HCT116 (cell line): ENCODE results near the gene TM4SF4. TPM values are rescaled to one million over a fixed set of nuclear protein-coding genes. Genes with fewer than 3 reads are reported as not detected.

Experiments used
- ATAC-seq: fragments of 200-7000 bp; cut with Tn5 transposase; 2 replicates; pipeline ENCODE4 v1.9.1; 2020; ENCODE audit warnings: mild to moderate bottlenecking, moderate library complexity
- BruUV-seq: library from RNA; stranded (reverse); fragments of 400-500 nt; replicated peaks from 2 replicates; lab custom pipeline; 2021; lab: Mats Ljungman, UMichigan
- CTCF ChIA-PET: fragments of 300-600 bp; sonication (Branson Sonifier 250); formaldehyde crosslinking; loops from one replicate; lab custom pipeline; 2021; ENCODE audit warnings: antibody characterized with exemption; lab: Charles Lee
- POLR2A ChIA-PET: fragments of 300-600, 350-600 bp; sonication (Branson Sonifier 250); formaldehyde crosslinking; loops from one replicate; lab custom pipeline; 2021; ENCODE audit warnings: antibody characterized with exemption; lab: Charles Lee
- RAD21 ChIA-PET, 2 experiments: fragments of 300-600 bp; sonication (Branson Sonifier 250); formaldehyde crosslinking; loops; one replicate each; lab custom pipeline; 2023; ENCODE audit warnings: low total read pairs in 2 of 2; ENCODE audit not compliant: uncharacterized antibody in 2 of 2, unreplicated experiment in 2 of 2, low non-redundant PET in 1 of 2; lab: Charles Lee
- DNase-seq: peaks from one replicate; pipeline ENCODE4 v3.0.0-alpha.2; 2010; ENCODE audit warnings: low read depth, low spot score
- H2AFZ ChIP-seq: fragments of 200-600 bp; shearing (Covaris generic), sonication (generic); 2 replicates; pipeline ENCODE4 v1.6.1; 2017; ENCODE audit warnings: low read depth, mixed run types, mixed read lengths, antibody characterized with exemption, low read length; ENCODE audit not compliant: poor library complexity, severe bottlenecking
- H3K27ac ChIP-seq: 2 replicates; pipeline ENCODE4 v1.5.1; 2012; ENCODE audit warnings: low read depth, low read length
- H3K27me3 ChIP-seq: fragments of 200-600 bp; sonication (generic); 2 replicates; pipeline ENCODE4 v1.6.1; 2016; ENCODE audit warnings: mixed run types, low read length, mixed read lengths; ENCODE audit not compliant: insufficient read depth
- H3K36me3 ChIP-seq, 2 experiments: fragments of 200-500 bp in 1 of 2; fragments of 200-600 bp in 1 of 2; sonication (Bioruptor generic) in 1 of 2; sonication (generic) in 1 of 2; 2 replicates each; pipeline versions ENCODE4 v1.5.1 to v1.6.1; 2014 to 2016; ENCODE audit warnings: low read length in 2 of 2, inconsistent platforms in 1 of 2, mixed read lengths in 1 of 2, mixed run types in 1 of 2; ENCODE audit not compliant: insufficient read depth in 2 of 2, control insufficient read depth in 1 of 2
- H3K4me1 ChIP-seq, 2 experiments: fragments of 200-600 bp in 1 of 2; sonication (generic) in 1 of 2; 2 replicates each; pipeline versions ENCODE4 v1.5.1 to v1.6.1; 2012 to 2017; ENCODE audit warnings: low read length in 2 of 2, inconsistent platforms in 1 of 2, mild to moderate bottlenecking in 1 of 2, mixed read lengths in 1 of 2, mixed run types in 1 of 2, moderate library complexity in 1 of 2; ENCODE audit not compliant: insufficient read depth in 2 of 2, control insufficient read depth in 1 of 2
- H3K4me2 ChIP-seq: fragments of 200-600 bp; sonication (generic); 2 replicates; pipeline ENCODE4 v1.6.1; 2017; ENCODE audit warnings: mixed run types, low read length, mixed read lengths
- H3K4me3 ChIP-seq, 2 experiments: fragments of 200-600 bp in 1 of 2; sonication (generic) in 1 of 2; replicated peaks in 1 of 2; 2 replicates each; pipeline ENCODE4 v1.5.1; 2011 to 2016; ENCODE audit warnings: low read length in 2 of 2, control low read depth in 1 of 2, low read depth in 1 of 2, mild to moderate bottlenecking in 1 of 2, mixed read lengths in 1 of 2, mixed run types in 1 of 2
- H3K79me2 ChIP-seq: fragments of 200-600 bp; sonication (generic); 2 replicates; pipeline ENCODE4 v1.6.1; 2017; ENCODE audit warnings: mild to moderate bottlenecking, mixed run types, low read length, moderate library complexity, mixed read lengths; ENCODE audit not compliant: insufficient read depth
- H3K9ac ChIP-seq: fragments of 200-600 bp; sonication (generic); 2 replicates; pipeline ENCODE4 v1.6.1; 2016; ENCODE audit warnings: low read length, mixed read lengths
- H3K9me2 ChIP-seq: fragments of 200-600 bp; sonication (generic), shearing (Covaris generic); 2 replicates; pipeline ENCODE4 v1.6.1; 2017; ENCODE audit warnings: mixed run types, mild to moderate bottlenecking, moderate library complexity; ENCODE audit not compliant: insufficient read depth
- H3K9me3 ChIP-seq, 2 experiments: fragments of 200-500 bp in 1 of 2; fragments of 200-600 bp in 1 of 2; sonication (Bioruptor generic) in 1 of 2; sonication (generic) in 1 of 2; 2 replicates each; pipeline ENCODE4 v1.6.1; 2014 to 2017; ENCODE audit warnings: low read length in 2 of 2, mixed read lengths in 2 of 2, inconsistent platforms in 1 of 2, low read depth in 1 of 2, mild to moderate bottlenecking in 1 of 2, mixed run types in 1 of 2, moderate library complexity in 1 of 2; ENCODE audit not compliant: control insufficient read depth in 1 of 2, insufficient read depth in 1 of 2
- H4K20me1 ChIP-seq: fragments of 200-600 bp; sonication (generic), shearing (Covaris generic); 2 replicates; pipeline ENCODE4 v1.6.1; 2017; ENCODE audit warnings: mixed run types, mild to moderate bottlenecking, moderate library complexity; ENCODE audit not compliant: insufficient read depth
- EGR1 ChIP-seq: IDR thresholded peaks from 2 replicates; pipeline ENCODE4 v1.6.1; 2012; ENCODE audit warnings: low read depth
- EZH2 ChIP-seq: fragments of 200-600 bp; sonication (generic); IDR thresholded peaks from 2 replicates; pipeline ENCODE4 v1.6.1; 2017; ENCODE audit warnings: antibody characterized with exemption, mixed run types
- EZH2phosphoT487 ChIP-seq: fragments of 200-600 bp; IDR thresholded peaks from 2 replicates; pipeline ENCODE4 v1.6.1; 2018; ENCODE audit warnings: antibody characterized with exemption, borderline replicate concordance
- POLR2A ChIP-seq: IDR thresholded peaks from 2 replicates; pipeline ENCODE4 v1.7.0; 2011; ENCODE audit warnings: borderline replicate concordance; ENCODE audit not compliant: insufficient read depth, insufficient read length; ENCODE audit errors: extremely low read depth
- RAD21 ChIP-seq: IDR thresholded peaks from 2 replicates; pipeline ENCODE4 v1.6.1; 2012; ENCODE audit warnings: low read depth, mild to moderate bottlenecking
- SRF ChIP-seq: IDR thresholded peaks from 2 replicates; pipeline ENCODE4 v1.6.1; 2012; ENCODE audit warnings: low read depth
- intact Hi-C: fragments of 100-400 bp; cut with micrococcal nuclease; formaldehyde crosslinking; loops from 2 replicates; pipeline ENCODE4 v1.10.0; 2022
- total RNA-seq: library from RNA; stranded (reverse); gene quantifications from one replicate; pipeline ENCODE4 v1.2.1, GENCODE V29; 2021; ENCODE audit not compliant: unreplicated experiment
- TF ChIP-seq, protein P1 (sequence below): IDR thresholded peaks from 2 replicates; pipeline ENCODE4 v1.6.1; 2012; ENCODE audit warnings: low read depth
- TF ChIP-seq, protein P2 (sequence below): IDR thresholded peaks from 2 replicates; pipeline ENCODE4 v1.6.1; 2011; ENCODE audit warnings: mild to moderate bottlenecking, low read length, moderate library complexity; ENCODE audit not compliant: insufficient replicate concordance; ENCODE audit errors: extremely low read depth
- TF ChIP-seq, protein P3 (sequence below): IDR thresholded peaks from 2 replicates; pipeline ENCODE4 v1.6.1; 2012

Gene TM4SF4
- total RNA-seq, 1 experiment from 2014 or later: 0.91 TPM

DNA sequence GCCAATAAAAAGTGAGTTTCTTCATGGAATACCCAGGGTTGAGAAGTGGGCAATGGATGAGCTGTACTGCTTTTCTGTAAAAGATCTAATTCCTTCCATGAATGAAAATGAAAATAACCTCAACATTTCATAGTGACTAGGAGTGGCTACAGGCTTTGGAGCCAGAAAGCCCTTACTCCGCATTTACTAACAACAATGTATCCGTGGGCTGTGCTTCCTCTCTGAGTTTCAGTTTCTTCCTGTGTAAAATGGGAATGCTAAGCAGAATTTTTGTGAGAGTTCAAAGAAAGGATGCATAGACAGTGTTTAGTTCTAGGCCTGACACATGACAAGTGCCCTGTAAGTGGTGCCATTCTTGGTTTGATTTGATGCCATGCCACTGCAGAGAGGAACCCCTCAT is 49.6 kb upstream of the TM4SF4 start (continued):
- no peak for TF ChIP-seq EZH2phosphoT487
- TF ChIP-seq, protein P1, sequence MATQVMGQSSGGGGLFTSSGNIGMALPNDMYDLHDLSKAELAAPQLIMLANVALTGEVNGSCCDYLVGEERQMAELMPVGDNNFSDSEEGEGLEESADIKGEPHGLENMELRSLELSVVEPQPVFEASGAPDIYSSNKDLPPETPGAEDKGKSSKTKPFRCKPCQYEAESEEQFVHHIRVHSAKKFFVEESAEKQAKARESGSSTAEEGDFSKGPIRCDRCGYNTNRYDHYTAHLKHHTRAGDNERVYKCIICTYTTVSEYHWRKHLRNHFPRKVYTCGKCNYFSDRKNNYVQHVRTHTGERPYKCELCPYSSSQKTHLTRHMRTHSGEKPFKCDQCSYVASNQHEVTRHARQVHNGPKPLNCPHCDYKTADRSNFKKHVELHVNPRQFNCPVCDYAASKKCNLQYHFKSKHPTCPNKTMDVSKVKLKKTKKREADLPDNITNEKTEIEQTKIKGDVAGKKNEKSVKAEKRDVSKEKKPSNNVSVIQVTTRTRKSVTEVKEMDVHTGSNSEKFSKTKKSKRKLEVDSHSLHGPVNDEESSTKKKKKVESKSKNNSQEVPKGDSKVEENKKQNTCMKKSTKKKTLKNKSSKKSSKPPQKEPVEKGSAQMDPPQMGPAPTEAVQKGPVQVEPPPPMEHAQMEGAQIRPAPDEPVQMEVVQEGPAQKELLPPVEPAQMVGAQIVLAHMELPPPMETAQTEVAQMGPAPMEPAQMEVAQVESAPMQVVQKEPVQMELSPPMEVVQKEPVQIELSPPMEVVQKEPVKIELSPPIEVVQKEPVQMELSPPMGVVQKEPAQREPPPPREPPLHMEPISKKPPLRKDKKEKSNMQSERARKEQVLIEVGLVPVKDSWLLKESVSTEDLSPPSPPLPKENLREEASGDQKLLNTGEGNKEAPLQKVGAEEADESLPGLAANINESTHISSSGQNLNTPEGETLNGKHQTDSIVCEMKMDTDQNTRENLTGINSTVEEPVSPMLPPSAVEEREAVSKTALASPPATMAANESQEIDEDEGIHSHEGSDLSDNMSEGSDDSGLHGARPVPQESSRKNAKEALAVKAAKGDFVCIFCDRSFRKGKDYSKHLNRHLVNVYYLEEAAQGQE: no peak
- no peak for TF ChIP-seq EGR1
- no peak for TF ChIP-seq SRF
- TF ChIP-seq, protein P2, sequence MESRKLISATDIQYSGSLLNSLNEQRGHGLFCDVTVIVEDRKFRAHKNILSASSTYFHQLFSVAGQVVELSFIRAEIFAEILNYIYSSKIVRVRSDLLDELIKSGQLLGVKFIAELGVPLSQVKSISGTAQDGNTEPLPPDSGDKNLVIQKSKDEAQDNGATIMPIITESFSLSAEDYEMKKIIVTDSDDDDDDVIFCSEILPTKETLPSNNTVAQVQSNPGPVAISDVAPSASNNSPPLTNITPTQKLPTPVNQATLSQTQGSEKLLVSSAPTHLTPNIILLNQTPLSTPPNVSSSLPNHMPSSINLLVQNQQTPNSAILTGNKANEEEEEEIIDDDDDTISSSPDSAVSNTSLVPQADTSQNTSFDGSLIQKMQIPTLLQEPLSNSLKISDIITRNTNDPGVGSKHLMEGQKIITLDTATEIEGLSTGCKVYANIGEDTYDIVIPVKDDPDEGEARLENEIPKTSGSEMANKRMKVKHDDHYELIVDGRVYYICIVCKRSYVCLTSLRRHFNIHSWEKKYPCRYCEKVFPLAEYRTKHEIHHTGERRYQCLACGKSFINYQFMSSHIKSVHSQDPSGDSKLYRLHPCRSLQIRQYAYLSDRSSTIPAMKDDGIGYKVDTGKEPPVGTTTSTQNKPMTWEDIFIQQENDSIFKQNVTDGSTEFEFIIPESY: no peak

DNA sequence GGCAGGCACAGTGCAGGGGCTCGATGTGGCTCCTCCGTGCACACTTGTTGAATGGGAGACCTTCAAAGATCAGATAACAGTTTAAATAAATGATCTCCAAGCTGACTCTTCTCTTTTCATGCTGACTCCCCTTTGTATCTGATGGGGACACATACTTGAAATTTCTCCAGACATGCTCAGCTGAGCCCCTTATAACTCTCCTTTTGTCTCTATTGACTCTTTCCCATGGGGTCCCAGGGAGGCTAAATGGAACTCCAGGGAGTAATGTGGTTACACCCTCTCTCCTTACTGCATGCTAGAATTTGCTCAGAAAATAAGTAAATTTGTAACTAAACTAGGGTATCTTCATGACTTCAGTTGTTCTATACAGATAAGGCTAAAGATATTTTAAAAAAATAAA is 48.2 kb upstream of the TM4SF4 start:
- CTCF ChIA-PET: interaction anchor here (0.9 kb wide), 1 partner anchor 54 kb away, joined by 3 read pairs; no protein-coding TSS in a partner anchor
- no peak for ATAC-seq
- H2AFZ ChIP-seq: no peak overlapping the region

More for the DNA sequence above, 48.2 kb upstream of the TM4SF4 start:
- RAD21 ChIA-PET: no interaction called here
- H3K9me2 ChIP-seq: no peaks in the 10 kb centered on the region
- H3K4me3 ChIP-seq: no peak overlapping the region
- no peaks in the 10 kb centered on the region; the same call in 1 of the 2 replicates for H4K20me1 ChIP-seq
- intact Hi-C loops: no loop called here
- no peaks in the 10 kb centered on the region for H3K36me3 ChIP-seq
- no TSS peak for BruUV-seq
- no peaks in the 10 kb centered on the region for H3K27me3 ChIP-seq
- POLR2A ChIA-PET: no interaction called here
- H3K9ac ChIP-seq: no peak overlapping the region
- H3K9me3 ChIP-seq: no peaks in the 10 kb centered on the region
- H3K79me2 ChIP-seq: no peaks in the 10 kb centered on the region
- no peak for DNase-seq
- H3K27ac ChIP-seq: no peak overlapping the region
- TF ChIP-seq, protein P3, sequence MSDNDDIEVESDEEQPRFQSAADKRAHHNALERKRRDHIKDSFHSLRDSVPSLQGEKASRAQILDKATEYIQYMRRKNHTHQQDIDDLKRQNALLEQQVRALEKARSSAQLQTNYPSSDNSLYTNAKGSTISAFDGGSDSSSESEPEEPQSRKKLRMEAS: no peak
- TF ChIP-seq, protein P1: no peak
- TF ChIP-seq EZH2 (no peak), SRF (no peak), POLR2A (no peak), RAD21 (no peak)
- no peaks in the 10 kb centered on the region for H3K4me1 ChIP-seq
- H3K4me2 ChIP-seq: no peak overlapping the region
